Stimulated activated CD4-positive, alpha-beta T cell treated with anti-CD3 and anti-CD28 coated beads, Interleukin-1b, Interleukin-23, amount 100 ng/mL, for 1 hour (primary cell): ENCODE data around the gene TRAIP.
"Not testable (repeated sequence)": the region's sequence is repeated elsewhere in the genome, so short reads cannot be mapped to it uniquely, and the experiment has no call there.

Source experiments
- DNase-seq, 2 donors: peaks; one replicate each; pipeline ENCODE4 v3.0.0-alpha.2; 2020; ENCODE audit warnings: low read depth in 2 of 2

The TRAIP gene

GRCh38 chr3:49826016-49826415 is 30.3 kb downstream of the TRAIP start:
- no peak for DNase-seq

GRCh38 chr3:49823131-49823530 is 33.2 kb downstream of the TRAIP start:
- DNase-seq = not testable (repeated sequence)

- no peak for DNase-seq
Observed at GRCh38 chr3:49813497-49814174, 42.7 kb downstream of the TRAIP start, which contains the start of gene UBA7. UBA7 (minus strand) TSS chr3:49813953; CDS start chr3:49813787, 166 bp downstream.

- DNase-seq = no peak
Observed at GRCh38 chr3:49812916-49813496, 43.4 kb downstream of the TRAIP start.

GRCh38 chr3:49807431-49808114 is 48.8 kb downstream of the TRAIP start:
- no peak for DNase-seq

- DNase-seq = no peak
Observed at GRCh38 chr3:49806850-49807249, 49.5 kb downstream of the TRAIP start.

GRCh38 chr3:49805897-49806701 is 50.3 kb downstream of the TRAIP start:
- no peak for DNase-seq

GRCh38 chr3:49805367-49805782 is 51.0 kb downstream of the TRAIP start:
- DNase-seq = no peak

GRCh38 chr3:49804141-49805041 is 52.0 kb downstream of the TRAIP start:
- no peak for DNase-seq

GRCh38 chr3:49803465-49804140 is 52.8 kb downstream of the TRAIP start:
- DNase-seq = peak in 1 of 2 donors; percentile 27

GRCh38 chr3:49802719-49803464 is 53.5 kb downstream of the TRAIP start, which contains the start of gene INKA1:
INKA1 (plus strand) TSS chr3:49803261; CDS start chr3:49803393, 132 bp downstream.
- peak; percentile 74 to 78 for DNase-seq

- no peak for DNase-seq
Observed at GRCh38 chr3:49801160-49801559, 55.2 kb downstream of the TRAIP start.

- no peak for DNase-seq
Observed at GRCh38 chr3:49799761-49800160, 56.6 kb downstream of the TRAIP start, which contains the start of gene CDHR4. CDHR4 (minus strand) TSS chr3:49799873; CDS start chr3:49799812, 61 bp downstream.

- DNase-seq = no peak
Observed at GRCh38 chr3:49799105-49799504, 57.3 kb downstream of the TRAIP start.

- DNase-seq = no peak
Observed at GRCh38 chr3:49794926-49795905, 61.1 kb downstream of the TRAIP start.

- no peak for DNase-seq
Observed at GRCh38 chr3:49794431-49794830, 61.9 kb downstream of the TRAIP start.

GRCh38 chr3:49793486-49794085 is 62.8 kb downstream of the TRAIP start:
- DNase-seq = no peak
